ENCODE results near the gene EFCAB14.

GRCh38 chr1:46767649-46768282 lies 48.9 kb upstream of the EFCAB14 start:
- TF ChIP-seq CTCF (conservative IDR thresholded peaks at IDR 0.05): no peak
- no peak for TF ChIP-seq EZH2 (IDR thresholded peaks at IDR 0.05; ENCODE audit: low read depth)

Measured in PC-9 (cell line).